ENCODE measurements around the gene KIF5A.
"Not testable (repeated sequence)": the region's sequence is repeated elsewhere in the genome, so short reads cannot be mapped to it uniquely, and the experiment has no call there.

Gene KIF5A

GRCh38 chr12:57588951-57589610 lies 39.2 kb downstream of the KIF5A start:
- not testable (repeated sequence) for H3K27ac Mint-ChIP-seq (ENCODE audit: low read depth); H3K9me3 Mint-ChIP-seq; DNase-seq (ENCODE audit: low spot score in 2 of 2); ATAC-seq (replicated peaks; ENCODE audit: extremely low read depth, poor library complexity, severe bottlenecking); H3K4me3 Mint-ChIP-seq; H3K36me3 Mint-ChIP-seq (ENCODE audit: insufficient read depth); H3K27me3 Mint-ChIP-seq
- H3K4me1 Mint-ChIP-seq, result peaks cover 35% of the 10 kb centered on the region

- Mint-ChIP-seq H3K27me3 (no peaks in the 10 kb centered on the region), H3K4me3 (peak overlapping the region; percentile 87), H3K9me3 (no peaks in the 10 kb centered on the region), H3K27ac (ENCODE audit: low read depth) (peak overlapping the region; percentile 89), H3K4me1 (peaks cover 36% of the 10 kb centered on the region), H3K36me3 (ENCODE audit: insufficient read depth) (peaks cover 15% of the 10 kb centered on the region)
- peak; percentile 7 for ATAC-seq (replicated peaks; ENCODE audit: extremely low read depth, poor library complexity, severe bottlenecking)
- DNase-seq (ENCODE audit: low spot score in 2 of 2), result no peak
Measured at GRCh38 chr12:57590479-57590863, 40.6 kb downstream of the KIF5A start.

GRCh38 chr12:57590864-57591781 lies 41.3 kb downstream of the KIF5A start, which contains the start of gene PIP4K2C:
Gene PIP4K2C, plus strand, starts transcription at chr12:57591192. Its CDS starts 98 bp downstream, at chr12:57591290.
- Mint-ChIP-seq H3K36me3 (ENCODE audit: insufficient read depth) (peaks cover 20% of the 10 kb centered on the region), H3K9me3 (no peaks in the 10 kb centered on the region), H3K4me1 (peaks cover 36% of the 10 kb centered on the region), H3K27ac (ENCODE audit: low read depth) (peak within 1 kb of the TSS; percentile 89), H3K4me3 (peak within 1 kb of the TSS; percentile 87), H3K27me3 (no peaks in the 10 kb centered on the region)
- peak; percentile 76 for ATAC-seq (replicated peaks; ENCODE audit: extremely low read depth, poor library complexity, severe bottlenecking)
- peak; percentile 39 to 54 for DNase-seq (ENCODE audit: low spot score in 2 of 2)

GRCh38 chr12:57591782-57592325 lies 42.0 kb downstream of the KIF5A start:
- H3K4me3 Mint-ChIP-seq, result peak overlapping the region; percentile 87
- DNase-seq (ENCODE audit: low spot score in 2 of 2) (no peak), ATAC-seq (replicated peaks; ENCODE audit: extremely low read depth, poor library complexity, severe bottlenecking) (peak; percentile 10)
- H3K4me1 Mint-ChIP-seq, result peaks cover 36% of the 10 kb centered on the region
- peaks cover 26% of the 10 kb centered on the region for H3K36me3 Mint-ChIP-seq (ENCODE audit: insufficient read depth)
- no peaks in the 10 kb centered on the region for H3K9me3 Mint-ChIP-seq
- peak overlapping the region; percentile 89 for H3K27ac Mint-ChIP-seq (ENCODE audit: low read depth)
- no peaks in the 10 kb centered on the region for H3K27me3 Mint-ChIP-seq

- H3K4me1 Mint-ChIP-seq, result peaks cover 36% of the 10 kb centered on the region
- ATAC-seq (replicated peaks; ENCODE audit: extremely low read depth, poor library complexity, severe bottlenecking) (no peak), DNase-seq (ENCODE audit: low spot score in 2 of 2) (no peak)
- H3K27me3 Mint-ChIP-seq, result no peaks in the 10 kb centered on the region
- peaks cover 33% of the 10 kb centered on the region for H3K36me3 Mint-ChIP-seq (ENCODE audit: insufficient read depth)
- H3K9me3 Mint-ChIP-seq, result no peaks in the 10 kb centered on the region
- no peak overlapping the region for H3K27ac Mint-ChIP-seq (ENCODE audit: low read depth)
- peak overlapping the region; percentile 87 for H3K4me3 Mint-ChIP-seq
Measured at GRCh38 chr12:57592551-57593165, 42.8 kb downstream of the KIF5A start.

- H3K27ac Mint-ChIP-seq (ENCODE audit: low read depth), result no peak overlapping the region
- H3K36me3 Mint-ChIP-seq (ENCODE audit: insufficient read depth), result peaks cover 35% of the 10 kb centered on the region
- no peak overlapping the region for H3K4me3 Mint-ChIP-seq
- DNase-seq (ENCODE audit: low spot score in 2 of 2), result no peak
- H3K4me1 Mint-ChIP-seq, result peaks cover 36% of the 10 kb centered on the region
- H3K9me3 Mint-ChIP-seq, result no peaks in the 10 kb centered on the region
- ATAC-seq (replicated peaks; ENCODE audit: extremely low read depth, poor library complexity, severe bottlenecking), result no peak
- H3K27me3 Mint-ChIP-seq, result no peaks in the 10 kb centered on the region
Measured at GRCh38 chr12:57593187-57593586, 43.3 kb downstream of the KIF5A start.

GRCh38 chr12:57600395-57600794 lies 50.6 kb downstream of the KIF5A start:
- Mint-ChIP-seq H3K4me1 (peaks cover 30% of the 10 kb centered on the region), H3K36me3 (ENCODE audit: insufficient read depth) (peaks cover 41% of the 10 kb centered on the region), H3K9me3 (no peaks in the 10 kb centered on the region), H3K27me3 (no peaks in the 10 kb centered on the region), H3K27ac (ENCODE audit: low read depth) (no peak overlapping the region), H3K4me3 (no peak overlapping the region)
- no peak for ATAC-seq (replicated peaks; ENCODE audit: extremely low read depth, poor library complexity, severe bottlenecking)
- no peak for DNase-seq (ENCODE audit: low spot score in 2 of 2)

GRCh38 chr12:57602544-57602943 lies 52.7 kb downstream of the KIF5A start:
- Mint-ChIP-seq H3K27me3 (no peaks in the 10 kb centered on the region), H3K27ac (ENCODE audit: low read depth) (peak overlapping the region; percentile 89), H3K9me3 (no peaks in the 10 kb centered on the region), H3K36me3 (ENCODE audit: insufficient read depth) (peaks cover 26% of the 10 kb centered on the region), H3K4me1 (peaks cover 38% of the 10 kb centered on the region), H3K4me3 (no peak overlapping the region)
- ATAC-seq (replicated peaks; ENCODE audit: extremely low read depth, poor library complexity, severe bottlenecking), result no peak
- DNase-seq (ENCODE audit: low spot score in 2 of 2), result no peak

- peaks cover 38% of the 10 kb centered on the region for H3K4me1 Mint-ChIP-seq
- H3K27ac Mint-ChIP-seq (ENCODE audit: low read depth), result peak overlapping the region; percentile 89
- DNase-seq (ENCODE audit: low spot score in 2 of 2), result no peak
- H3K36me3 Mint-ChIP-seq (ENCODE audit: insufficient read depth), result peaks cover 23% of the 10 kb centered on the region
- no peaks in the 10 kb centered on the region for H3K27me3 Mint-ChIP-seq
- ATAC-seq (replicated peaks; ENCODE audit: extremely low read depth, poor library complexity, severe bottlenecking), result peak; percentile 71
- H3K9me3 Mint-ChIP-seq, result no peaks in the 10 kb centered on the region
- peak overlapping the region; percentile 79 for H3K4me3 Mint-ChIP-seq
Measured at GRCh38 chr12:57603324-57603723, 53.5 kb downstream of the KIF5A start.

GRCh38 chr12:57603815-57604453 lies 54.1 kb downstream of the KIF5A start:
- H3K4me1 Mint-ChIP-seq, result peaks cover 38% of the 10 kb centered on the region
- H3K36me3 Mint-ChIP-seq (ENCODE audit: insufficient read depth), result peaks cover 20% of the 10 kb centered on the region
- H3K27ac Mint-ChIP-seq (ENCODE audit: low read depth), result peak overlapping the region; percentile 89
- no peaks in the 10 kb centered on the region for H3K9me3 Mint-ChIP-seq
- H3K4me3 Mint-ChIP-seq, result peak overlapping the region; percentile 79
- no peaks in the 10 kb centered on the region for H3K27me3 Mint-ChIP-seq
- DNase-seq (ENCODE audit: low spot score in 2 of 2) (no peak), ATAC-seq (replicated peaks; ENCODE audit: extremely low read depth, poor library complexity, severe bottlenecking) (no peak)

- Mint-ChIP-seq H3K9me3 (no peaks in the 10 kb centered on the region), H3K27ac (ENCODE audit: low read depth) (peak within 1 kb of the TSS; percentile 89), H3K4me1 (peaks cover 38% of the 10 kb centered on the region), H3K36me3 (ENCODE audit: insufficient read depth) (peaks cover 21% of the 10 kb centered on the region), H3K27me3 (no peaks in the 10 kb centered on the region), H3K4me3 (peak within 1 kb of the TSS; percentile 79)
- peak; percentile 50 for ATAC-seq (replicated peaks; ENCODE audit: extremely low read depth, poor library complexity, severe bottlenecking)
- no peak for DNase-seq (ENCODE audit: low spot score in 2 of 2)
Measured at GRCh38 chr12:57604454-57604991, 54.7 kb downstream of the KIF5A start, which contains the start of gene DTX3. Gene DTX3, plus strand, starts transcription at chr12:57604824. Its CDS starts 1,694 bp downstream, at chr12:57606518.

All from central memory CD8-positive, alpha-beta T cell (primary cell).